ENCODE measurements around the gene BIVM. TPM values are rescaled to one million over a fixed set of nuclear protein-coding genes. Genes with fewer than 3 reads are reported as not detected.

Gene BIVM
- total RNA-seq, 2 donors from 2014 or later: 26.8 to 33.2 TPM

DNA sequence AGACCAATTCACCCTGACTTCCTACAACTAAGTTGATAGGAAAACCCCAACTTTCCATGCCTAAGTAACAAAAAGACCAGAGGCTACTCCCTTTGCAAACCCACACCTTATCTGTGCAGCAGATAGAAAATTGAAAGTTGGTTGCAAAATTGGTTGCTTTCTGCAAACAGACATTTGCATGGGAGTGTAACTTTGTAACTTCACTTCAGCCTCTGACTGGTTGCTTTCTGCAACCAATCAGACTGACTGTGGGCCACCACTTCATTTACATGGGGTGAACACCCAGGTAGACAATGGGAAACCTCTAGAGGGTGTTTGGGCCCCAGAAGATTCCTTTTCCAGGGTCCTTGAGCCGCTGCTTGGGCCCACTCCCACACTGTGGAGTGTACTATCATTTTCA is 35.2 kb upstream of the BIVM start:
- Histone ChIP-seq H3K4me3 (no peak overlapping the region), H3K36me3 (peaks cover 4% of the 10 kb centered on the region), H3K27me3 (replicated peaks; ENCODE audit: insufficient read depth) (no peaks in the 10 kb centered on the region), H3K9me3 (no peaks in the 10 kb centered on the region), H3K4me1 (ENCODE audit: control insufficient read depth in 1 of 2, low read depth in 2 of 2) (no peaks in the 10 kb centered on the region), H3K27ac (no peak overlapping the region)
- TF ChIP-seq, protein P1, sequence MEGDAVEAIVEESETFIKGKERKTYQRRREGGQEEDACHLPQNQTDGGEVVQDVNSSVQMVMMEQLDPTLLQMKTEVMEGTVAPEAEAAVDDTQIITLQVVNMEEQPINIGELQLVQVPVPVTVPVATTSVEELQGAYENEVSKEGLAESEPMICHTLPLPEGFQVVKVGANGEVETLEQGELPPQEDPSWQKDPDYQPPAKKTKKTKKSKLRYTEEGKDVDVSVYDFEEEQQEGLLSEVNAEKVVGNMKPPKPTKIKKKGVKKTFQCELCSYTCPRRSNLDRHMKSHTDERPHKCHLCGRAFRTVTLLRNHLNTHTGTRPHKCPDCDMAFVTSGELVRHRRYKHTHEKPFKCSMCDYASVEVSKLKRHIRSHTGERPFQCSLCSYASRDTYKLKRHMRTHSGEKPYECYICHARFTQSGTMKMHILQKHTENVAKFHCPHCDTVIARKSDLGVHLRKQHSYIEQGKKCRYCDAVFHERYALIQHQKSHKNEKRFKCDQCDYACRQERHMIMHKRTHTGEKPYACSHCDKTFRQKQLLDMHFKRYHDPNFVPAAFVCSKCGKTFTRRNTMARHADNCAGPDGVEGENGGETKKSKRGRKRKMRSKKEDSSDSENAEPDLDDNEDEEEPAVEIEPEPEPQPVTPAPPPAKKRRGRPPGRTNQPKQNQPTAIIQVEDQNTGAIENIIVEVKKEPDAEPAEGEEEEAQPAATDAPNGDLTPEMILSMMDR (IDR thresholded peaks at IDR 0.05): no peak
- no peak for ATAC-seq (ENCODE audit: insufficient number of reproducible peaks, low FRiP score, low read depth)
- no peak for DNase-seq (ENCODE audit: low spot score)

DNA sequence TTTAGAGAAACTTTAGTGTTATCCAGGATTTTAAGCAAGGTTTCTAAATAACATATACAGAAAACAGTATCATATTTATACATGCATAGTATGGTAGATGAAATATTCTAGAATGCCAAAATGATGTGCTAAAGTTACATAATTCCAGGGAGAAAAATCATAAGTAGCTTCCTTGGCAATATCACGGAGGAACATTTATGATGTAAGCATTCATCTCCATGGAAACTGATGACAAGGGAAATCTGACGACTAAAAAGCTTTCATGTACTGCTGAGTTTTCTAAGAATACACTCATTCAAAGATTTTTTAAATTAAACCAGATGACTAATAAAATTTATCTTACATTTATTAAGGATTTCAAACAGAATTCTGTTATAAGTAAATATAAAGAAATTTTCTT is 30.0 kb upstream of the BIVM start:
- H3K36me3 ChIP-seq: peaks cover 4% of the 10 kb centered on the region
- no peak for DNase-seq (ENCODE audit: low spot score)
- no peak overlapping the region for H3K27ac ChIP-seq
- H3K4me3 ChIP-seq: no peak overlapping the region
- H3K4me1 ChIP-seq (ENCODE audit: control insufficient read depth in 1 of 2, low read depth in 2 of 2): peaks cover 4 to 8% of the 10 kb centered on the region in 2 donors
- TF ChIP-seq, protein P1 (IDR thresholded peaks at IDR 0.05): no peak
- no peaks in the 10 kb centered on the region for H3K9me3 ChIP-seq
- no peak for ATAC-seq (ENCODE audit: insufficient number of reproducible peaks, low FRiP score, low read depth)
- H3K27me3 ChIP-seq (replicated peaks; ENCODE audit: insufficient read depth): no peaks in the 10 kb centered on the region

DNA sequence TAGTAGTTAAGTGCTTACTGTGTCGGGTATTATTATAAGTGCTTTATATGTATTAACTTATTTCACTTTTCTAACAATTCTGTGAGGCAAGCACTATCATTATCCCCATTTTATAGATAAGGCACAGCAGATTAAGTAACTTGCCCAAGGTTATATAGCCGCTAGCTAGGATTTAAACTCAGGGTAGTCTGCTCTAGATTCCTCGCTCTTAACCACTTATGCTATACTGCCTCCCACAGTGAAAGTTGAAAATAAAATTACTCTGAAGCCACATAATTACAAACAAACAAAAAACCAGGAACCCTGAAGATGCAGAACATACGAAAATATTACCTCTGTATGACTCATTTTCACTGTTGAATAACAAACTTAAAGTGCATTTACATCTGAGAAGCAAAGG is 29.2 kb upstream of the BIVM start:
- H3K9me3 ChIP-seq: no peaks in the 10 kb centered on the region
- TF ChIP-seq, protein P1 (IDR thresholded peaks at IDR 0.05): no peak
- DNase-seq (ENCODE audit: low spot score) (no peak), ATAC-seq (ENCODE audit: insufficient number of reproducible peaks, low FRiP score, low read depth) (no peak)
- no peaks in the 10 kb centered on the region for H3K27me3 ChIP-seq (replicated peaks; ENCODE audit: insufficient read depth)
- peaks cover 4% of the 10 kb centered on the region for H3K36me3 ChIP-seq
- no peak overlapping the region for H3K27ac ChIP-seq
- no peak overlapping the region for H3K4me3 ChIP-seq
- peaks cover 7 to 8% of the 10 kb centered on the region in 2 donors for H3K4me1 ChIP-seq (ENCODE audit: control insufficient read depth in 1 of 2, low read depth in 2 of 2)

DNA sequence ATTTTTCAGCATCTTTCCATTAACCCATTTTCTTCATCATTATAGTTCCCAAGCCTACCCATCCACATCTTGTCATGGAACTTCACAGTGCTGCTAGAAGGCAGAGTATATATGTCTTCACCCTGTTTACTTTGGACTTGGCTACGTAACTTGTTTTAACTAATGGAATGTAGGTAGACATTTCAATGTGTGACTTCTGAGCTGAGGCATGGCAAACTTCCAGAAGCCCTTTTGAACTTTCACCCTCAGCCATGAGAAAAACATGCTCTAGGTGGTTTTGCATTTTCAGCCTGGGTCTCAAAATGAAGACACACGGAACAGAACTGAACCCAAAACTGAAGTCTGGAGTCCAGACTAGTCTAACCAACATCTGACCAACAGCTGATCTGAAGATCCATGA is 28.5 kb upstream of the BIVM start:
- DNase-seq (ENCODE audit: low spot score) (no peak), ATAC-seq (ENCODE audit: insufficient number of reproducible peaks, low FRiP score, low read depth) (no peak)
- peaks cover 7 to 8% of the 10 kb centered on the region in 2 donors for H3K4me1 ChIP-seq (ENCODE audit: control insufficient read depth in 1 of 2, low read depth in 2 of 2)
- H3K27me3 ChIP-seq (replicated peaks; ENCODE audit: insufficient read depth): no peaks in the 10 kb centered on the region
- H3K4me3 ChIP-seq: no peak overlapping the region
- no peaks in the 10 kb centered on the region for H3K9me3 ChIP-seq
- TF ChIP-seq, protein P1 (IDR thresholded peaks at IDR 0.05): no peak
- H3K36me3 ChIP-seq: peaks cover 4% of the 10 kb centered on the region
- H3K27ac ChIP-seq: no peak overlapping the region

- Histone ChIP-seq H3K27me3 (replicated peaks; ENCODE audit: insufficient read depth) (no peaks in the 10 kb centered on the region), H3K4me3 (no peak overlapping the region), H3K27ac (no peak overlapping the region), H3K36me3 (peaks cover 1% of the 10 kb centered on the region), H3K4me1 (ENCODE audit: control insufficient read depth in 1 of 2, low read depth in 2 of 2) (peaks cover 7 to 8% of the 10 kb centered on the region in 2 donors), H3K9me3 (no peaks in the 10 kb centered on the region)
- DNase-seq (ENCODE audit: low spot score) (no peak), ATAC-seq (ENCODE audit: insufficient number of reproducible peaks, low FRiP score, low read depth) (no peak)
- TF ChIP-seq, protein P1 (IDR thresholded peaks at IDR 0.05): no peak
These were observed 27.4 kb upstream of the BIVM start for GRCh38 chr13:102771298-102772041.
